NCI-H524 treated with DMSO at 0.1 percent for 48 hours (cell line): Measurements from ENCODE around the gene AOPEP.
"Not testable (repeated sequence)": the region's sequence is repeated elsewhere in the genome, so short reads cannot be mapped to it uniquely, and the experiment has no call there.

Experiments used
- DNase-seq: peaks from one replicate; lab custom pipeline; 2025; lab: John Stamatoyannopoulos, UW

AOPEP gene

GRCh38 chr9:94956731-94957130, 230.2 kb downstream of the AOPEP start:
- DNase-seq: no peak

- DNase-seq: no peak
Observed at GRCh38 chr9:94960964-94961363, 234.5 kb downstream of the AOPEP start.

- DNase-seq: no peak
Observed at GRCh38 chr9:94961870-94962269, 235.4 kb downstream of the AOPEP start.

- DNase-seq: not testable (repeated sequence)
Observed at GRCh38 chr9:94965631-94966030, 239.1 kb downstream of the AOPEP start.

GRCh38 chr9:94966046-94966445, 239.5 kb downstream of the AOPEP start:
- DNase-seq: not testable (repeated sequence)

- DNase-seq: no peak
Observed at GRCh38 chr9:94967482-94967881, 241.0 kb downstream of the AOPEP start.

GRCh38 chr9:94971378-94972131, 245.1 kb downstream of the AOPEP start:
- DNase-seq: peak; percentile 94

GRCh38 chr9:94973451-94973941, 247.0 kb downstream of the AOPEP start:
- DNase-seq: no peak

- DNase-seq: no peak
Observed at GRCh38 chr9:94974154-94974879, 247.8 kb downstream of the AOPEP start.

- no peak for DNase-seq
Observed at GRCh38 chr9:94975480-94975879, 249.0 kb downstream of the AOPEP start.

GRCh38 chr9:94976077-94976476, 249.6 kb downstream of the AOPEP start:
- DNase-seq: no peak

- DNase-seq: no peak
Observed at GRCh38 chr9:94977416-94977815, 250.9 kb downstream of the AOPEP start.

GRCh38 chr9:94979904-94980507, 253.5 kb downstream of the AOPEP start:
- DNase-seq: no peak

GRCh38 chr9:94980947-94981722, 254.6 kb downstream of the AOPEP start:
- DNase-seq: no peak

- no peak for DNase-seq
Observed at GRCh38 chr9:94981723-94982090, 255.2 kb downstream of the AOPEP start.

- no peak for DNase-seq
Observed at GRCh38 chr9:94982211-94982610, 255.7 kb downstream of the AOPEP start.

GRCh38 chr9:94983552-94983951, 257.1 kb downstream of the AOPEP start:
- DNase-seq: no peak

GRCh38 chr9:94984891-94985476, 258.5 kb downstream of the AOPEP start:
- DNase-seq: no peak

GRCh38 chr9:94985649-94986048, 259.1 kb downstream of the AOPEP start:
- DNase-seq: no peak

GRCh38 chr9:94987731-94988130, 261.2 kb downstream of the AOPEP start:
- no peak for DNase-seq

- DNase-seq: no peak
Observed at GRCh38 chr9:94990897-94991561, 264.5 kb downstream of the AOPEP start.
